Ovary (tissue), 10 donors: ENCODE results near the gene ODAPH. TPM values are rescaled to one million over a fixed set of nuclear protein-coding genes. Genes with fewer than 3 reads are reported as not detected.
"Not testable (repeated sequence)": the region's sequence is repeated elsewhere in the genome, so short reads cannot be mapped to it uniquely, and the experiment has no call there.

Experiments
- DNase-seq, 5 donors: peaks; one replicate each; pipeline ENCODE4 v3.0.0-alpha.2; 2019 to 2020
- H3K27ac ChIP-seq, 2 donors: fragments of 200-600 bp; one replicate each; pipeline versions ENCODE4 v1.5.1 to v1.8.0; 2019 to 2022
- H3K27me3 ChIP-seq: fragments of 200-600 bp; one replicate; pipeline ENCODE4 v1.8.0; 2022
- H3K36me3 ChIP-seq: fragments of 200-600 bp; sonication (generic); one replicate; pipeline ENCODE4 v1.5.1; 2019
- H3K4me1 ChIP-seq: one replicate; pipeline ENCODE4 v1.8.1; 2013; ENCODE audit warnings: mild to moderate bottlenecking, moderate library complexity; ENCODE audit not compliant: insufficient read depth
- H3K4me3 ChIP-seq: fragments of 200-600 bp; sonication (generic); one replicate; pipeline ENCODE4 v1.5.1; 2017
- H3K9me3 ChIP-seq, 2 donors: fragments of 200-600 bp in 1 of 2; sonication (generic) in 1 of 2; one replicate each; pipeline versions ENCODE4 v1.5.1 to v1.8.1; 2013 to 2019; ENCODE audit warnings: mild to moderate bottlenecking in 1 of 2, moderate library complexity in 1 of 2
- EP300 ChIP-seq: sonication (generic); formaldehyde crosslinking; IDR thresholded peaks from one replicate; pipeline ENCODE4 v1.6.1; 2017; ENCODE audit warnings: antibody characterized with exemption
- POLR2A ChIP-seq: fragments of 450-650 bp; IDR thresholded peaks from one replicate; pipeline ENCODE4 v1.6.1; 2017; ENCODE audit warnings: antibody characterized with exemption, mild to moderate bottlenecking, moderate library complexity
- WGBS, 3 donors: extraction: QIAGEN DNeasy Blood & Tissue Kit in 1 of 3; methylation state at CpG; one replicate each; pipeline versions ENCODE4 v1.1.5 to v1.1.7; 2013 to 2017; 5-methylcytosine and 5-hydroxymethylcytosine counted together
- intact Hi-C, 4 donors: fragments of 100-400 bp; cut with DNase I; formaldehyde crosslinking; loops; one replicate each; pipeline versions ENCODE4 v1.11.0 to v1.15.1; 2022 to 2023
- long read RNA-seq, 3 donors: library from polyadenylated mRNA in 2 of 3; unstranded in 2 of 3; transcript quantifications; one replicate each; pipeline ENCODE4 v2.0.0 and lab custom pipeline, GENCODE V29; 2021 to 2026
- polyA plus RNA-seq, 2 donors: library from polyadenylated mRNA; stranded (reverse); fragments of 200-250 nt in 1 of 2; fragments of 350-450 nt in 1 of 2; fragmentation: Illumina TruSeq in 1 of 2; extraction: RNeasy Lipid Tissue Mini Kit (QIAGEN cat#74804) in 1 of 2; gene quantifications; one replicate each; pipeline ENCODE4 v1.2.3, GENCODE V29; 2013 to 2014
- total RNA-seq, 7 donors: library from RNA; depleted of rRNA in 2 of 7; stranded (reverse); fragments of >200 nt in 2 of 7; fragmentation: NEBNext Ultra II Directional in 3 of 7; extraction: Animal tissue kit (Norgen Biotek cat#: 25700) in 3 of 7; gene quantifications; one replicate each; pipeline versions ENCODE4 v1.1.0 to v1.2.4, GENCODE V29; 2016 to 2023
- TF ChIP-seq, protein P1 (sequence below), 3 donors: fragments of 450-650 bp in 2 of 3; fragments of 200-600 bp in 1 of 3; IDR thresholded peaks; one replicate each; pipeline versions ENCODE4 v1.5.1 to v1.8.0; 2016 to 2022; ENCODE audit warnings: antibody characterized with exemption in 3 of 3, mild to moderate bottlenecking in 1 of 3
- donor health status: DM: no; HTN: no; CAD: no; lungs with moderate emphysema.
- donor health status: DM: no; HTN: no; CAD: no.
- donor health status: Bipolar disorder and iron deficiency.
- donor health status: DM: yes; HTN: yes; CAD: no.
- donor health status: DM: no; HTN: no; CAD: no.
- donor health status: DM: yes; HTN: yes; CAD: no.

Gene ODAPH
- total RNA-seq = not detected
- polyA plus RNA-seq = not detected
- long read RNA-seq, donor 1 = 0 reads
- long read RNA-seq, donor 2 = 0 reads
- long read RNA-seq, donor 3 = 0 reads

- H3K4me3 ChIP-seq = no peak within 1 kb of the TSS
- H3K9me3 ChIP-seq = no peaks in the 10 kb centered on the region
- no peak for TF ChIP-seq POLR2A
- TF ChIP-seq, protein P1, sequence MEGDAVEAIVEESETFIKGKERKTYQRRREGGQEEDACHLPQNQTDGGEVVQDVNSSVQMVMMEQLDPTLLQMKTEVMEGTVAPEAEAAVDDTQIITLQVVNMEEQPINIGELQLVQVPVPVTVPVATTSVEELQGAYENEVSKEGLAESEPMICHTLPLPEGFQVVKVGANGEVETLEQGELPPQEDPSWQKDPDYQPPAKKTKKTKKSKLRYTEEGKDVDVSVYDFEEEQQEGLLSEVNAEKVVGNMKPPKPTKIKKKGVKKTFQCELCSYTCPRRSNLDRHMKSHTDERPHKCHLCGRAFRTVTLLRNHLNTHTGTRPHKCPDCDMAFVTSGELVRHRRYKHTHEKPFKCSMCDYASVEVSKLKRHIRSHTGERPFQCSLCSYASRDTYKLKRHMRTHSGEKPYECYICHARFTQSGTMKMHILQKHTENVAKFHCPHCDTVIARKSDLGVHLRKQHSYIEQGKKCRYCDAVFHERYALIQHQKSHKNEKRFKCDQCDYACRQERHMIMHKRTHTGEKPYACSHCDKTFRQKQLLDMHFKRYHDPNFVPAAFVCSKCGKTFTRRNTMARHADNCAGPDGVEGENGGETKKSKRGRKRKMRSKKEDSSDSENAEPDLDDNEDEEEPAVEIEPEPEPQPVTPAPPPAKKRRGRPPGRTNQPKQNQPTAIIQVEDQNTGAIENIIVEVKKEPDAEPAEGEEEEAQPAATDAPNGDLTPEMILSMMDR (IDR thresholded peaks at IDR 0.05) = no peak
- TF ChIP-seq EP300 = no peak
- no peak within 1 kb of the TSS for H3K27ac ChIP-seq
- H3K27me3 ChIP-seq = no peaks in the 10 kb centered on the region
- DNase-seq = no peak
- intact Hi-C loops = no loop called here
- no peaks in the 10 kb centered on the region for H3K4me1 ChIP-seq
- 60 to 70% (median 65%) methylated on average over 9 of the region's 9 CpGs for WGBS, 3 donors
- H3K36me3 ChIP-seq = no peaks in the 10 kb centered on the region
Measured at GRCh38 chr4:75555294-75556164, at the start of gene ODAPH. Gene ODAPH, plus strand, starts transcription at chr4:75556066. Its CDS starts 17 bp downstream, at chr4:75556083.

- H3K27ac ChIP-seq, H3K36me3 ChIP-seq, intact Hi-C loops, H3K4me1 ChIP-seq, DNase-seq, H3K4me3 ChIP-seq, H3K27me3 ChIP-seq, H3K9me3 ChIP-seq: not testable (repeated sequence)
- WGBS, 3 donors = 76 to 89% (median 82%) methylated on average over 4 of the region's 4 CpGs
Measured at GRCh38 chr4:75509592-75509991, 46.3 kb upstream of the ODAPH start.

DNA sequence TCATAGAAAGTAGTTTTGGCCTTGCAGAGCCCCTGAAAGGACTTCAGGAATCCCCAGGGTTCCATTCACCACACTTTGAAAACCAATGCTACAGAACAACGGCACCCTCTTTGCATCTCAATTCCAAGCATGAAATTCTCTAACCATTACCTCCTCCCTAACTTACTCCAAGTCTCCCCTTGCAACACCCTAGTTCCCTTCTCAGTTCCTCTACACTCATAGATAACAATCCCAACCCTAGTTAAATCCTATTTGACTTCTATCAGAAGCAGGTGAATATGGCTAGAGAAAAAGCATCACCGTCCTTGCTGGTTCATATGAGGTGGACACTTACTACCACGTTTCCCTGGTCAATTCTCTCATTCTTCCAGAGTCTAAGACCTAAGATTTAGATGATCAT, 44.0 kb upstream of the ODAPH start:
- no peak overlapping the region for H3K27ac ChIP-seq
- no peak overlapping the region for H3K4me3 ChIP-seq
- H3K27me3 ChIP-seq = no peaks in the 10 kb centered on the region
- TF ChIP-seq EP300 (no peak), POLR2A (no peak)
- TF ChIP-seq, protein P1 (IDR thresholded peaks at IDR 0.05) = no peak
- no peaks in the 10 kb centered on the region for H3K9me3 ChIP-seq
- H3K36me3 ChIP-seq = no peaks in the 10 kb centered on the region
- DNase-seq = no peak
- intact Hi-C loops = loop anchor here in 1 of 4 donors (10.0 kb wide), 2 partner anchors 153 to 577 kb away; partner anchors contain the start of gene PARM1
- peaks cover 10% of the 10 kb centered on the region for H3K4me1 ChIP-seq
- WGBS, 3 donors = 61 to 79% (median 73%) methylated on average over 3 of the region's 3 CpGs

GRCh38 chr4:75512386-75513211, 43.3 kb upstream of the ODAPH start:
- no peak overlapping the region for H3K27ac ChIP-seq
- H3K9me3 ChIP-seq = no peaks in the 10 kb centered on the region
- H3K4me1 ChIP-seq = peaks cover 10% of the 10 kb centered on the region
- H3K27me3 ChIP-seq = no peaks in the 10 kb centered on the region
- WGBS, 3 donors = 45 to 61% (median 49%) methylated on average over 6 of the region's 6 CpGs
- no peaks in the 10 kb centered on the region for H3K36me3 ChIP-seq
- intact Hi-C loops = loop anchor here in 1 of 4 donors (10.0 kb wide), 2 partner anchors 152 to 578 kb away; partner anchors contain the start of gene PARM1
- TF ChIP-seq, protein P1 (IDR thresholded peaks at IDR 0.05) = no peak
- TF ChIP-seq EP300 (no peak), POLR2A (no peak)
- DNase-seq = no peak
- no peak overlapping the region for H3K4me3 ChIP-seq
